Fibroblast of the aortic adventitia (primary cell): ENCODE data around the gene IGF2BP1. TPM values are rescaled to one million over a fixed set of nuclear protein-coding genes. Genes with fewer than 3 reads are reported as not detected.
"Not testable (repeated sequence)": the region's sequence is repeated elsewhere in the genome, so short reads cannot be mapped to it uniquely, and the experiment has no call there.

ENCODE experiments used
- DNase-seq: peaks from one replicate; pipeline ENCODE4 v3.0.0-alpha.2; 2010; ENCODE audit warnings: low read depth
- H3K4me3 ChIP-seq: 2 replicates; pipeline ENCODE4 v1.5.1; 2011; ENCODE audit warnings: low read depth, mild to moderate bottlenecking, control low read depth, low read length, moderate library complexity
- small RNA-seq: library from RNA; depleted of rRNA; stranded (forward); fragments of <200 nt; gene quantifications from one replicate; pipeline ENCODE3, GENCODE V24; 2012
- total RNA-seq: library from RNA; depleted of rRNA; stranded (reverse); fragments of >200 nt; gene quantifications from 2 replicates; pipeline ENCODE4 v1.2.3, GENCODE V29; 2012; ENCODE audit warnings: low replicate concordance
- TF ChIP-seq, protein P1 (sequence below): IDR thresholded peaks from 2 replicates; pipeline ENCODE4 v1.5.1; 2011; ENCODE audit warnings: mild to moderate bottlenecking, low read length, control low read depth, inconsistent platforms; ENCODE audit not compliant: insufficient read depth

Gene IGF2BP1
- total RNA-seq, 1 donor, result 5.0 TPM

DNA sequence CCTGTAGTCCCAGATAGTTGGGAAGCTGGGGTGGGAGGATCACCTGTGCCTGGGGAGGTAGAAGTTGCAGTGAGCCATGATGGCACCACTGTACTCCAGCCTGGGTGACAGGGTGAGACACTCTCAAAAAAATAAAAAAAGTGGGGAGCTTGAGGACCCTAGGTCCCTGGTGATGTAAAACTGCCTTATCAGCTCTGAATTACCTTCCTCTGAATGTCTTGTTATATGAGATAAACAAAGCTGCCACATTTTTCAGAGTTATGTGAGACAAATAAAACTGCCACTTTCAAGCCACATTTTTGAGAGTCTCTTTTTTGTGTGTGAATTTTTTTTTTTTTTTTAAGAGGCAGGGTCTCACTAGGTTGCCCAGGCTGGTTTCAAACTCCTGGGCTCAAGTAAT, 103.4 kb downstream of the IGF2BP1 start:
- TF ChIP-seq, protein P1, sequence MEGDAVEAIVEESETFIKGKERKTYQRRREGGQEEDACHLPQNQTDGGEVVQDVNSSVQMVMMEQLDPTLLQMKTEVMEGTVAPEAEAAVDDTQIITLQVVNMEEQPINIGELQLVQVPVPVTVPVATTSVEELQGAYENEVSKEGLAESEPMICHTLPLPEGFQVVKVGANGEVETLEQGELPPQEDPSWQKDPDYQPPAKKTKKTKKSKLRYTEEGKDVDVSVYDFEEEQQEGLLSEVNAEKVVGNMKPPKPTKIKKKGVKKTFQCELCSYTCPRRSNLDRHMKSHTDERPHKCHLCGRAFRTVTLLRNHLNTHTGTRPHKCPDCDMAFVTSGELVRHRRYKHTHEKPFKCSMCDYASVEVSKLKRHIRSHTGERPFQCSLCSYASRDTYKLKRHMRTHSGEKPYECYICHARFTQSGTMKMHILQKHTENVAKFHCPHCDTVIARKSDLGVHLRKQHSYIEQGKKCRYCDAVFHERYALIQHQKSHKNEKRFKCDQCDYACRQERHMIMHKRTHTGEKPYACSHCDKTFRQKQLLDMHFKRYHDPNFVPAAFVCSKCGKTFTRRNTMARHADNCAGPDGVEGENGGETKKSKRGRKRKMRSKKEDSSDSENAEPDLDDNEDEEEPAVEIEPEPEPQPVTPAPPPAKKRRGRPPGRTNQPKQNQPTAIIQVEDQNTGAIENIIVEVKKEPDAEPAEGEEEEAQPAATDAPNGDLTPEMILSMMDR, result no peak
- H3K4me3 ChIP-seq, result no peak overlapping the region
- no peak for DNase-seq

DNA sequence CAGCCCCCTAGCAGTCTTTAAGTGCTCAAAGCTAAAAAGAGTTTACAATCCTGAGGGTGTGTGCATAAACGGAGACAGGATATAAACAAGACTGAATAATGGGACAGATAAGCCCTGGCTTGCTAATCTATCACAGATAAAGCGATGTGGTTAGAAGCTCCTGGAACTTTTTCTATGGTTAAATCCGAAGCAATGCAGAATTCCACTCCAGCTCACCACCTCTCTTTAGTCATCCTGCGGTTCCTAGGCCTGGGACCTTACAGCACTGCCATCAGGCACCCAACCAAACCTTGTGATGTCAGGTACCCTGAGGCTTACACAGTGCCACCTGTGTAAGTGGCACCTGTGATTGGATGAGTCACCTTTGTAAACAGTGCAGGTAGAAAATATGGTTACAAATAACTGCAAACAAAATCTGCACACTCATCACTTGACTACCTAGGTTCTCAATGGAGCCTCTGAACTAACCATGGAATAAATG, 103.9 kb downstream of the IGF2BP1 start:
- peak; percentile 88 for DNase-seq
- TF ChIP-seq, protein P1, result no peak
- H3K4me3 ChIP-seq, result no peak overlapping the region

DNA sequence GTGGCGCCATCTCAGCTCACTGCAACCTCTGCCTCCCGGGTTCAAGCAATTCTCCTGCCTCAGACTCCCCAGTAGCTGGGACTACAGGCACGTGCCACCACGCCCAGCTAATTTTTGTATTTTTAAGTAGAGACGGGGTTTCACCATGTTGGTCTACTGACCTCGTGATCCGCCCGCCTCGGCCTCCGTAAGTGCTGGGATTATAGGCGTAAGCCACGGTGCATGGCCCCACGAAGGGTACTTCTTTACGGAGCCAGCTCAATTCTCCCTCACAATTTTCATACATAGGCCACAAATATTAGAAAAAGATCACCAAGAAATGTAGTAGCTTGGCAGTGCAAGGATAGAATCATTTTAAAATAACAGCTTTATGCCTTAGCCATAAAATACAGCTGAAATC, 106.2 kb downstream of the IGF2BP1 start:
- DNase-seq, H3K4me3 ChIP-seq: not testable (repeated sequence)

DNA sequence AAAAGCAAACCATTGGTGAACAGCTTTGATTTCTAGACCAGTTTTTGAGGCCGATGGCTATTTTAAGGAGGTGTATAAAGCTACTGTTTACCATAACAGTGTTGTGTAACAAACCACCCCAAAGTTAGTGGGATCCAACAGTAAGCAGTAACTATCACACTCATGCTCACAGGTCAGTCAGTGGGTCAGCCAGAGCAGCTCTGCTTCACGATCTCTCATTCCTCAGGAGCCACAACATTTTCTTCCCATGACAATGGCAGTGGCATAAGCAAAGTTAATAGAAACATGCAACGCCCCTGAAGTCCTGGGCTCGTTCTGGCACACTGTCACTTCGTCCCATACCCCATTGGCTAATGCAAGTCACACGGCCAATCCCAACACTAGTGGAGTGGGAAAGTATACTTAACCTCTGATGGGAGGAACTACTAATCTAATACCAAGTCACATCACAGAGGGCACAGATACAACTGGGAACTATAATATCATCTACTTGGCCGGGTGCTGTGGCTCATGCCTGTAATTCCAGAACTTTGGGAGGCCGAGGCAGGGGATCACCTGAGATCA, 107.4 kb downstream of the IGF2BP1 start:
- DNase-seq, result no peak
- TF ChIP-seq, protein P1, result no peak
- no peak overlapping the region for H3K4me3 ChIP-seq

Small RNA genes within 50 kb of the gene (small RNA-seq; reads per million reads assigned to genes)
- gene RF00017, result not detected
- gene RF01210, result not detected
- gene RNU1-42P, result 0.45 reads per million
- not detected for gene RNU6-826P

Other genes with a start within 250 kb of the IGF2BP1 start
- gene TTLL6, start 180.2 kb upstream of the IGF2BP1 start, total RNA-seq, result not detected in 2 replicates
- 73.8 and 169 TPM in 2 replicates for gene CALCOCO2, start 166.3 kb upstream of the IGF2BP1 start, total RNA-seq
- 9.9 and 91.6 TPM in 2 replicates for gene ATP5MC1, start 104.6 kb upstream of the IGF2BP1 start, total RNA-seq
- 82.4 and 103 TPM in 2 replicates for gene UBE2Z, start 89.0 kb upstream of the IGF2BP1 start, total RNA-seq
- 72.6 and 89.5 TPM in 2 replicates for gene SNF8, start 52.5 kb upstream of the IGF2BP1 start, total RNA-seq
- gene GIP, start 28.8 kb upstream of the IGF2BP1 start, total RNA-seq, result not detected in 2 replicates
- 0.45 TPM in 1 of 2 replicates, not detected in the other for gene B4GALNT2, start 135.4 kb downstream of the IGF2BP1 start, total RNA-seq
- 0.45 TPM in 1 of 2 replicates, not detected in the other for gene GNGT2, start 213.2 kb downstream of the IGF2BP1 start, total RNA-seq
- 0.18 TPM in 1 of 2 replicates, not detected in the other for gene ABI3, start 213.3 kb downstream of the IGF2BP1 start, total RNA-seq
- gene PHOSPHO1, start 233.4 kb downstream of the IGF2BP1 start, total RNA-seq, result 0.09 TPM in 1 of 2 replicates, not detected in the other